K562 (cell line): ENCODE data around the gene WRAP53. TPM values are rescaled to one million over a fixed set of nuclear protein-coding genes. Genes with fewer than 3 reads are reported as not detected.

Experiments
- ATAC-seq: fragments of 200-7000 bp; cut with Tn5 transposase; 3 replicates; pipeline ENCODE4 v1.9.1; 2020; ENCODE audit warnings: moderate library complexity
- BruUV-seq: library from RNA; stranded (reverse); fragments of 400-500 nt; replicated peaks from 2 replicates; lab custom pipeline; 2021; lab: Mats Ljungman, UMichigan
- CTCF ChIA-PET: fragments of 300-600 bp; formaldehyde crosslinking; extraction: SDS; loops from one replicate; lab custom pipeline; 2021; ENCODE audit warnings: low intra/inter-chr PET ratio; lab: Yijun Ruan, JAX
- POLR2A ChIA-PET: fragments of 300-600, 350-650 bp; sonication (Branson Sonifier 250); formaldehyde crosslinking; extraction: SDS; loops from one replicate; lab custom pipeline; 2021; ENCODE audit warnings: antibody characterized with exemption, inconsistent platforms; lab: Yijun Ruan, JAX
- DNase-seq, 4 experiments: peaks; one replicate each; pipeline versions ENCODE4 v3.0.0 to v3.0.0-alpha.2; 2011 to 2018; ENCODE audit warnings: low spot score in 3 of 4, mixed read lengths in 3 of 4; ENCODE audit errors: extremely low read depth in 1 of 4
- FAIRE-seq: peaks from 2 replicates; lab custom pipeline; 2011; peaks lifted over from hg19 to GRCh38; lab: Jason Lieb, UNC
- H2AFZ ChIP-seq: 2 replicates; pipeline ENCODE4 v1.6.0; 2011; ENCODE audit warnings: low read depth, low read length, control low read depth, inconsistent platforms
- H3K27ac ChIP-seq: fragments of 200-600 bp; 3 replicates; pipeline ENCODE4 v1.8.0; 2011; ENCODE audit warnings: low read depth, mild to moderate bottlenecking, control low read depth, inconsistent platforms, low read length, moderate library complexity, mixed read lengths; ENCODE audit errors: extremely low read depth
- H3K27me3 ChIP-seq, 2 experiments: fragments of 300-600 bp in 1 of 2; 2 replicates in 1 of 2; 3 replicates in 1 of 2; pipeline versions ENCODE4 v1.6.0 to v1.8.0; 2011; ENCODE audit warnings: inconsistent platforms in 2 of 2, low read length in 2 of 2, mild to moderate bottlenecking in 1 of 2, mixed read lengths in 1 of 2, moderate library complexity in 1 of 2; ENCODE audit not compliant: control insufficient read depth in 2 of 2, insufficient read depth in 2 of 2
- H3K36me3 ChIP-seq: fragments of 300-600 bp; 3 replicates; pipeline ENCODE4 v1.8.0; 2011; ENCODE audit warnings: mild to moderate bottlenecking, low read length, inconsistent platforms; ENCODE audit not compliant: control insufficient read depth, insufficient read depth
- H3K4me1 ChIP-seq, 2 experiments: fragments of 200-600 bp in 1 of 2; replicated peaks in 1 of 2; 2 replicates in 1 of 2; 3 replicates in 1 of 2; pipeline versions ENCODE4 v1.5.1 to v1.8.0; 2011; ENCODE audit warnings: inconsistent platforms in 2 of 2, low read length in 2 of 2, mild to moderate bottlenecking in 1 of 2, mixed read lengths in 1 of 2, moderate library complexity in 1 of 2; ENCODE audit not compliant: control insufficient read depth in 2 of 2, insufficient read depth in 2 of 2
- H3K4me2 ChIP-seq: 2 replicates; pipeline ENCODE4 v1.6.1; 2011; ENCODE audit warnings: low read length, control low read depth, inconsistent platforms, mixed read lengths; ENCODE audit not compliant: insufficient read depth
- H3K4me3 ChIP-seq: fragments of 200-600 bp; sonication (generic), shearing (Covaris generic); 2 replicates; pipeline ENCODE4 v1.5.1; 2016; ENCODE audit warnings: control low read depth, inconsistent platforms
- H3K79me2 ChIP-seq: fragments of 200-600 bp; 3 replicates; pipeline ENCODE4 v1.8.0; 2011; ENCODE audit warnings: low read length, inconsistent platforms; ENCODE audit not compliant: control insufficient read depth, insufficient read depth
- H3K9ac ChIP-seq, 2 experiments: 2 replicates each; pipeline versions ENCODE4 v1.6.0 to v1.6.1; 2011; ENCODE audit warnings: low read depth in 2 of 2, low read length in 2 of 2, control low read depth in 1 of 2, inconsistent platforms in 1 of 2, mild to moderate bottlenecking in 1 of 2, mixed read lengths in 1 of 2; ENCODE audit not compliant: insufficient read depth in 1 of 2
- H3K9me1 ChIP-seq: one replicate; pipeline ENCODE4 v1.6.0; 2011; ENCODE audit warnings: inconsistent platforms, mild to moderate bottlenecking, low read length, moderate library complexity; ENCODE audit not compliant: control insufficient read depth, insufficient read depth
- H3K9me3 ChIP-seq: replicated peaks from 2 replicates; pipeline ENCODE4 v1.5.1; 2011; ENCODE audit warnings: low read depth, low read length, inconsistent platforms; ENCODE audit not compliant: control insufficient read depth, insufficient read depth
- H4K20me1 ChIP-seq: replicated peaks from 2 replicates; pipeline ENCODE4 v1.6.1; 2011; ENCODE audit warnings: low read length, inconsistent platforms, mixed read lengths; ENCODE audit not compliant: control insufficient read depth, insufficient read depth
- ARID1B ChIP-seq: fragments of 450-650 bp; IDR thresholded peaks from 2 replicates; pipeline ENCODE4 v1.6.1; 2016; ENCODE audit warnings: antibody characterized with exemption, mild to moderate bottlenecking, inconsistent platforms
- FUS ChIP-seq: fragments of 200-400 bp; formaldehyde crosslinking; optimal IDR thresholded peaks from 2 replicates; pipeline ENCODE3; 2017; ENCODE audit warnings: low read depth, low read length
- IRF2 ChIP-seq: sonication (generic); formaldehyde crosslinking; IDR thresholded peaks from 2 replicates; pipeline ENCODE4 v1.8.1; 2022; ENCODE audit warnings: mild to moderate bottlenecking, missing genetic modification reagents
- NR2C1 ChIP-seq, 2 experiments: fragments of 450-650 bp; IDR thresholded peaks; 2 replicates each; pipeline ENCODE4 v1.6.1; 2017; ENCODE audit warnings: mild to moderate bottlenecking in 2 of 2, antibody characterized with exemption in 1 of 2, inconsistent platforms in 1 of 2, missing compliant biosample characterization in 1 of 2, missing genetic modification characterization in 1 of 2
- NR4A1 ChIP-seq, 2 experiments: fragments of 250-450 bp in 1 of 2; fragments of 450-650 bp in 1 of 2; sonication (Bioruptor Pico) in 1 of 2; IDR thresholded peaks; 2 replicates each; pipeline versions ENCODE4 v1.4.0 to v1.6.1; 2016 to 2020; ENCODE audit warnings: mild to moderate bottlenecking in 2 of 2, missing compliant biosample characterization in 1 of 2, missing genetic modification characterization in 1 of 2, moderate library complexity in 1 of 2
- POLR2AphosphoS2 ChIP-seq: IDR thresholded peaks from 2 replicates; pipeline ENCODE4 v1.6.1; 2012; ENCODE audit warnings: low read length, improper control_type of control experiment
- WGBS: fragments of 100-300 bp; shearing (Covaris generic); methylation state at CpG from one replicate; pipeline ENCODE4 v1.1.6; 2016; ENCODE audit warnings: low coverage, mixed read lengths; ENCODE audit not compliant: insufficient coverage; ENCODE audit errors: missing lambda C conversion rate; 5-methylcytosine and 5-hydroxymethylcytosine counted together
- in situ Hi-C: fragments of 300-500 bp; cut with MboI; formaldehyde crosslinking; loops from 4 replicates; pipeline ENCODE4 v1.15.0; 2018; ENCODE audit warnings: inconsistent platforms, mixed read lengths
- intact Hi-C: fragments of 100-400 bp; cut with micrococcal nuclease; formaldehyde crosslinking; loops from 2 replicates; pipeline ENCODE4 v1.14.2; 2022
- polyA plus RNA-seq, 8 experiments: library from polyadenylated mRNA; depleted of rRNA in 4 of 8; stranded (reverse) in 5 of 8; unstranded in 3 of 8; fragments of >200 nt; fragmentation: Nextera tagmentation in 2 of 8; fragmentation: Illumina TruSeq in 1 of 8; extraction: Ambion mirVana in 2 of 8; extraction: Trizol in 1 of 8; gene quantifications; 2 replicates each; pipeline versions ENCODE4 v1.2.1 to v1.2.3, GENCODE V29; 2011 to 2014; ENCODE audit warnings: inconsistent platforms in 1 of 8, missing spikeins in 1 of 8
- total RNA-seq, 7 experiments: library from RNA; depleted of rRNA in 6 of 7; stranded (reverse); fragments of >200 nt in 6 of 7; fragmentation: Illumina TruSeq in 2 of 7; extraction: Trizol in 2 of 7; gene quantifications; 2 replicates each; pipeline versions ENCODE4 v1.2.1 to v1.2.3, GENCODE V29; 2011 to 2021; ENCODE audit warnings: low replicate concordance in 1 of 7
- TF ChIP-seq, protein P1 (sequence below): fragments of 150-350 bp; conservative IDR thresholded peaks from 2 replicates; pipeline ENCODE4 v1.6.1; 2014; ENCODE audit warnings: low read length
- TF ChIP-seq, protein P2 (sequence below): fragments of 250-450 bp; sonication (Bioruptor Pico); IDR thresholded peaks from 2 replicates; pipeline ENCODE4 v1.8.0; 2022; ENCODE audit warnings: inconsistent platforms

The WRAP53 gene
- total and polyA plus RNA-seq, 9 of the 15 experiments (the other 6 are each of a cell fraction or from before 2014, with no cell fraction given): 0.72 to 18.2 (median 13.4) TPM

DNA sequence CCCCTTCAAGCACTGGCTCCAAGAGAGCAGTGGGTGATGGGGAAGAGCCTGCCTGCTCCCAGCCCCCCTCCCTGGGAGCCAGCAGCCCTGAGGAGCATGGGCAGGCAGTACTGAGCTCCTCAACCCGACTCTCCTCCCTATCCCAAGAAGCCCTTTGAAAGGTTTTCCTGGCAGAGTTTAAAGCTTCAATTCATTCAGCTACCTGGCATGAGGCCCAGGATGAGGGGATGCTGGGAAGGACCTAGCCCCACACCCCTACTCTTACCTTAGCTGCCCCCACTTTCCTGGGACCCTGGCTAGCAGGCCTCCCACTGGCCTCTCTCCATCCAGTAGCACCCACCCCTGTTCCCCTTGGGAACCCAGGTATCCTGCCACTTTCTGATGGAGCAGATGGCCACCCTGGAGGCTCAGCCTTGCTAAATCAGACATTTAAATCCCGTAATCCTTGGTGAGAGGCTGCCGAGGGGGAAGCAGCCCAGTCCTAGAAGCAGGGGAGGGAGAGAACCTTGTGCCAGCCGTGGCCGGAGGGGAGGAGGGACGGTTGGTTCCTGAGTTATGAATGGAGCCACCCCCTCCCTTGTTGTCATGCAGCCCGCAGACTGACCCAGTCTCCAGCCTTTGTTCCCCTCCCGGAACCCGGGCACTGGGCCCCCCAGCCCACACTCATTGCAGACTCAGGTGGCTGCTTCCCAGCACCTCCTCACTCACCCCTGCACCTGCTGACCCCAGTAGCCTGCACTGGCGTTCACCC is 20.4 kb upstream of the WRAP53 start:
- no peak overlapping the region for H2AFZ ChIP-seq
- ChIA-PET CTCF (interaction anchor here (0.6 kb wide), 1 partner anchor 224 kb away, joined by 3 read pairs; no protein-coding TSS in a partner anchor), POLR2A (interaction anchor here (0.7 to 9.2 kb wide), 4 partner anchors 10 to 53 kb away, joined by 3 to 66 read pairs (median 4); partner anchors contain the start of genes FXR2, TP53 and WRAP53)
- no peaks in the 10 kb centered on the region for H4K20me1 ChIP-seq
- no peaks in the 10 kb centered on the region for H3K79me2 ChIP-seq
- no peaks in the 10 kb centered on the region for H3K9me1 ChIP-seq
- peaks cover 21% of the 10 kb centered on the region; the same call in 2 of the 3 replicates for H3K36me3 ChIP-seq
- no peak overlapping the region for H3K4me2 ChIP-seq
- DNase-seq (no peak), FAIRE-seq (no peak), ATAC-seq (peak; percentile 28; the same call in 2 of the 3 replicates)
- 72% methylated on average over 5 of the region's 10 CpGs for WGBS
- no TSS peak for BruUV-seq
- H3K9me3 ChIP-seq: no peaks in the 10 kb centered on the region
- H3K27ac ChIP-seq: no peak overlapping the region
- intact Hi-C loops (no loop called here), in situ Hi-C loops (no loop called here)
- H3K4me1 ChIP-seq: no peaks in the 10 kb centered on the region
- no peaks in the 10 kb centered on the region for H3K27me3 ChIP-seq
- peak overlapping the region in 1 of 2 experiments; percentile 17; a peak in 1 of 4 replicates for H3K9ac ChIP-seq
- TF ChIP-seq, protein P1, sequence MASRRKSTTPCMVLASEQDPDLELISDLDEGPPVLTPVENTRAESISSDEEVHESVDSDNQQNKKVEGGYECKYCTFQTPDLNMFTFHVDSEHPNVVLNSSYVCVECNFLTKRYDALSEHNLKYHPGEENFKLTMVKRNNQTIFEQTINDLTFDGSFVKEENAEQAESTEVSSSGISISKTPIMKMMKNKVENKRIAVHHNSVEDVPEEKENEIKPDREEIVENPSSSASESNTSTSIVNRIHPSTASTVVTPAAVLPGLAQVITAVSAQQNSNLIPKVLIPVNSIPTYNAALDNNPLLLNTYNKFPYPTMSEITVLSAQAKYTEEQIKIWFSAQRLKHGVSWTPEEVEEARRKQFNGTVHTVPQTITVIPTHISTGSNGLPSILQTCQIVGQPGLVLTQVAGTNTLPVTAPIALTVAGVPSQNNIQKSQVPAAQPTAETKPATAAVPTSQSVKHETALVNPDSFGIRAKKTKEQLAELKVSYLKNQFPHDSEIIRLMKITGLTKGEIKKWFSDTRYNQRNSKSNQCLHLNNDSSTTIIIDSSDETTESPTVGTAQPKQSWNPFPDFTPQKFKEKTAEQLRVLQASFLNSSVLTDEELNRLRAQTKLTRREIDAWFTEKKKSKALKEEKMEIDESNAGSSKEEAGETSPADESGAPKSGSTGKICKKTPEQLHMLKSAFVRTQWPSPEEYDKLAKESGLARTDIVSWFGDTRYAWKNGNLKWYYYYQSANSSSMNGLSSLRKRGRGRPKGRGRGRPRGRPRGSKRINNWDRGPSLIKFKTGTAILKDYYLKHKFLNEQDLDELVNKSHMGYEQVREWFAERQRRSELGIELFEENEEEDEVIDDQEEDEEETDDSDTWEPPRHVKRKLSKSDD: no peak
- TF ChIP-seq, protein P2, sequence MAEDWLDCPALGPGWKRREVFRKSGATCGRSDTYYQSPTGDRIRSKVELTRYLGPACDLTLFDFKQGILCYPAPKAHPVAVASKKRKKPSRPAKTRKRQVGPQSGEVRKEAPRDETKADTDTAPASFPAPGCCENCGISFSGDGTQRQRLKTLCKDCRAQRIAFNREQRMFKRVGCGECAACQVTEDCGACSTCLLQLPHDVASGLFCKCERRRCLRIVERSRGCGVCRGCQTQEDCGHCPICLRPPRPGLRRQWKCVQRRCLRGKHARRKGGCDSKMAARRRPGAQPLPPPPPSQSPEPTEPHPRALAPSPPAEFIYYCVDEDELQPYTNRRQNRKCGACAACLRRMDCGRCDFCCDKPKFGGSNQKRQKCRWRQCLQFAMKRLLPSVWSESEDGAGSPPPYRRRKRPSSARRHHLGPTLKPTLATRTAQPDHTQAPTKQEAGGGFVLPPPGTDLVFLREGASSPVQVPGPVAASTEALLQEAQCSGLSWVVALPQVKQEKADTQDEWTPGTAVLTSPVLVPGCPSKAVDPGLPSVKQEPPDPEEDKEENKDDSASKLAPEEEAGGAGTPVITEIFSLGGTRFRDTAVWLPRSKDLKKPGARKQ (CRISPR knock-in tag): no peak
- TF ChIP-seq NR4A1 (CRISPR knock-in tag; IDR thresholded peaks at IDR 0.05) (no peak), NR4A1 (tag; IDR thresholded peaks at IDR 0.05) (no peak), NR2C1 (IDR thresholded peaks at IDR 0.05) (no peak), NR2C1 (tag; IDR thresholded peaks at IDR 0.05) (no peak), POLR2AphosphoS2 (no peak), IRF2 (CRISPR knock-in tag) (no peak), ARID1B (no peak), FUS (no peak)
- H3K4me3 ChIP-seq: no peak overlapping the region
